NCI-H526 (cell line): ENCODE measurements around the gene SEC14L2.
"Not testable (repeated sequence)": the region's sequence is repeated elsewhere in the genome, so short reads cannot be mapped to it uniquely, and the experiment has no call there.

ENCODE experiments used
- DNase-seq, 2 experiments: peaks; one replicate each; lab custom pipeline; 2025; lab: John Stamatoyannopoulos, UW

Gene SEC14L2

DNA sequence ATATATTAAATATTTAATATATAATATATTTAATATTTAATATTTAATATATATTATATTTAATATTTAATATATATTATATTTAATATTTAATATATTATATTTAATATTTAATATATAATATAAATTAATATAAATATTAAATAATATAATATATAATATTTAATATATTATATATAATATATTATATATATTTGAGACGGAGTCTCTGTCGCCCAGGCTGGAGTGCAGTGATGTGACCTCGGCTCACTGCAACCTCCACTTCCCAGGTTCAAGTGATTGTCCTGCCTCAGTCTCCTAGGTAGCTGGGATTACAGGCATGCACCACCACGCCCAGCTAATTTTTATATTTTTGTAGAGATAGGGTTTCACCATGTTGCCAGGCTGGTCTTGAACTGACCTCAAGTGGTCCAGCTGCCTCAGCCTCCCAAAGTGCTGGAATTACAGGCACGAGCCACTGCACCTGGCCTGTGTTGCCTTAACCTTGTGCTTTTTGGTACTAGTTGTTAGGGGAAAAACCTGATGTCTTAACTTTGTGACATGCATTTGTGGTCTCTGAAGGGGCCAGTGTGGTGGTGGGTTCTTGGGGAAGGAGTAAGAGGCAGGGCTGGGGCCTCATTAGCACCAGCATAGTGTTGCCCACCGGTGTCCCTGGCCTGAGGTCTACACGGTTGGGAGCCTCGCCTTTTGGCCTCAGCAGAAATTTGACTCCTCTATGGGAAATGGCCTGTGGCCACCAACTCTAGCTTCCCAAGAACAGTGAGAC, 58.4 kb downstream of the SEC14L2 start:
- no peak for DNase-seq

GRCh38 chr22:30457981-30458380, 61.2 kb downstream of the SEC14L2 start:
- no peak for DNase-seq

DNA sequence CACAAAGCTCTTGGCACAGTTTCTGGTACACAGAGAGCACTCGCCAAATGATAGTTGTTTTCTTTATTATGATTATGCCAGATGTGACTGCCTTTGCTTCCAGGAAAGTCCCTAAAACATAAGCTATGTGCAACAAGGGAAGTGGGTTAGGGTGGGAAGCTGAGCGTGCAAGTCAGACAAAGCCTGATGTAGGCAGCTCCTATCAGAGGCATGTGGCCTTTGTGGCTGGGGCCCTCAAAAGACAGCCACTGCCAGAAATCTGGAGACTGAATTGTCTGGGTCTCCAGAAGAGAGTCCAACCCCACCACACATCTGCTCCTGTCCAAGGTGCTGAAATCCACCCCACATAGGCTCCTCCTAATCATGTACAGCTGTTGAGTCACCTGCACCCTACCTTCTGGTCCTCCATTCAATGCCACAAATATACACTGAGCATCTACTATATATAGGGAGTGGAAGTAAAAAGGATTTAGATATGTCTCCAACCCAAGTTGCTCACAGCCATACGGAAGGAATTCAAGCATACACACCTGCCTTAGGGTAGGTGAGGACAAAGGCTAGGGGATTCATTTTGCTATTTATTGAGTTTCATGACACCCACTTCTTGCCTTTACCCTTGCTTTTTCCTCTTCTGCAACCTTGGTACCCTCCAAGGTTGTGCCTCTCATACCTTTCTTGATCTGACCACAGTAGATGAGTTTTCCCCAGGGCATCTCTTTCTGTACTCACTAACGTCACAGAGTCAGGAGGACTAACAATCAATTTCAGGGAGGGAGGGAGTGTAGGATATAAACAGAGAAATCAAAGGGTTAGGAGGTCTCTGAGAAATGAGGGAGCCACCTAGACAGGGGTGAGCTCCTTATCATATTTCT, 62.6 kb downstream of the SEC14L2 start:
- DNase-seq, result no peak

- DNase-seq, result no peak
Measured at GRCh38 chr22:30460147-30460546, 63.3 kb downstream of the SEC14L2 start.

DNA sequence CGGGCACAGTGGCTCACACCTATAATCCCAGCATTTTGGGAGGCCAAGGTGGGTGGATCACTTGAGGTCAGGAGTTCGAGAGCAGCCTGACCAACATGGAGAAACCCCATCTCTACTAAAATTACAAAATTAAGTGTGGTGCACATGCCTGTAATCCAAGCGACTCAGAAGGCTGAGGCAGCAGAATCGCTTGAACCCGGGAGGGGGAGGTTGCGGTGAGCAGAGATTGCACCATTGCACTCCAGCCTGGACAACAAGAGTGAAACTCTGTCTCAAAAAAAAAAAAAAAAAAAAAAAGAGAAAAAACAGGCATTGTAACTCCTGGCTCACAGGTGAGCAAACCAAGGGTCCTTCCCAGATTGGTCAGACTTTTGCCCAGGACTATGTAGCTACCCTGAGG, 63.7 kb downstream of the SEC14L2 start:
- DNase-seq, result not testable (repeated sequence)

- DNase-seq, result no peak
Measured at GRCh38 chr22:30469165-30469564, 72.3 kb downstream of the SEC14L2 start.

- DNase-seq, result no peak
Measured at GRCh38 chr22:30470655-30471054, 73.8 kb downstream of the SEC14L2 start.

DNA sequence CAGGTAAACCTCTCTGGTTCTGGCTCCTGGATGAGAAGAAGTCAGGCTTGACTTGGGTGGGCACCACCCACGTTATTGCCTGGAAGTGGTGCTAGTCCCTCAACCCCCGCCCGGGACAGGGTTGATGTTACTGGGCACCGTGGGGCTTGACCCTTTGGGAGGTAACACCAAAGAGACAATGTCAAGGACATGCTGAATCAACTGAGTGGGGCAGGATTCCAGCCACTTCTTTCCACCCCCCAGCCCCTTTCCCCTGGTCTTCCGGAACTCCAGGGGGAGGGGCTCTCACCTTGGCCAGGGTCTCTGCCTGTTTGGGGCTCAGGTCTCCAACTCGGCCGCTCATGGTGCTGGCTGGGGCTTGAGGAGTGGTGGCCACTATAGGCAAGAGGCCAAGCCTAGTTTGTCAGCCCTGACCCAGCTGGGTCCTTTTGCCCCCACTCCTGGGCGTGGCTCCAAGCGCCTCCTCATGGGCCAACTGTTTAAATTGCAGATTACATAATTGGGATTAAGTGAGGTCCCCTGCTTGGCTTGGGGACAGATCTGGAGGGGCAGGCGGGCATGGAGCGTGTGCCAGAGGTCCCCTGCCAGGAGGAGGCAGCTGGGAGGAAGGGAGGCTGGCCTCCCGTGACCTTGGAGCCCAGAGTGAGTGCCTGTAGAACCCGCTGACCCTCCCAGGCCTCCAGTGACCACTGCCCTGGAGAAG, 74.9 kb downstream of the SEC14L2 start, which contains the start of gene SEC14L3:
Gene SEC14L3 (minus strand): TSS at position 402 of the 703 bp plus-strand sequence. CDS start 59 bp downstream, at position 343.
- no peak for DNase-seq

GRCh38 chr22:30472994-30473720, 76.3 kb downstream of the SEC14L2 start:
- DNase-seq, result no peak

GRCh38 chr22:30474121-30474520, 77.3 kb downstream of the SEC14L2 start:
- DNase-seq, result no peak
